Osteoblast (primary cell): ENCODE measurements around the gene VWA5A. TPM values are rescaled to one million over a fixed set of nuclear protein-coding genes. Genes with fewer than 3 reads are reported as not detected.

Experiments
- DNase-seq: peaks from one replicate; pipeline ENCODE4 v3.0.0; 2011; ENCODE audit warnings: low spot score, mixed read lengths; ENCODE audit not compliant: insufficient read length; ENCODE audit errors: missing footprints
- H2AFZ ChIP-seq: 2 replicates; pipeline ENCODE4 v1.6.0; 2011; ENCODE audit warnings: mild to moderate bottlenecking, low read length
- H3K27ac ChIP-seq: 2 replicates; pipeline ENCODE4 v1.5.1; 2011; ENCODE audit warnings: mild to moderate bottlenecking, low read depth, low read length, moderate library complexity
- H3K27me3 ChIP-seq: 2 replicates; pipeline ENCODE4 v1.6.0; 2012; ENCODE audit warnings: mild to moderate bottlenecking, control low read depth, inconsistent platforms, low read length, moderate library complexity; ENCODE audit not compliant: insufficient read depth
- H3K36me3 ChIP-seq: 2 replicates; pipeline ENCODE4 v1.5.1; 2011; ENCODE audit warnings: mild to moderate bottlenecking, low read length, control low read depth, moderate library complexity; ENCODE audit not compliant: insufficient read depth
- H3K4me1 ChIP-seq: 2 replicates; pipeline ENCODE4 v1.5.1; 2011; ENCODE audit warnings: mild to moderate bottlenecking, low read length, control low read depth, moderate library complexity; ENCODE audit not compliant: insufficient read depth
- H3K4me2 ChIP-seq: 2 replicates; pipeline ENCODE4 v1.6.0; 2011; ENCODE audit warnings: mild to moderate bottlenecking, low read length; ENCODE audit not compliant: insufficient read depth
- H3K4me3 ChIP-seq: fragments of 200-600 bp; sonication (generic); 3 replicates; pipeline ENCODE4 v1.5.1; 2012; ENCODE audit warnings: mild to moderate bottlenecking, low read length, inconsistent platforms; ENCODE audit not compliant: insufficient read depth
- H3K79me2 ChIP-seq: 2 replicates; pipeline ENCODE4 v1.6.0; 2012; ENCODE audit warnings: mild to moderate bottlenecking, low read length, control low read depth, inconsistent platforms; ENCODE audit not compliant: insufficient read depth
- H3K9me3 ChIP-seq: 2 replicates; pipeline ENCODE4 v1.5.1; 2011; ENCODE audit warnings: low read depth, low read length, control low read depth
- H4K20me1 ChIP-seq: 2 replicates; pipeline ENCODE4 v1.6.0; 2012; ENCODE audit warnings: mild to moderate bottlenecking, low read length, control low read depth; ENCODE audit not compliant: insufficient read depth
- CTCF ChIP-seq: IDR thresholded peaks from 2 replicates; pipeline ENCODE4 v1.5.1; 2011; ENCODE audit warnings: mild to moderate bottlenecking, low read depth, low read length, moderate library complexity; ENCODE audit errors: extremely low read depth
- total RNA-seq: library from RNA; depleted of rRNA; stranded (reverse); fragments of >200 nt; gene quantifications from 2 replicates; pipeline ENCODE4 v1.2.3, GENCODE V29; 2012

The VWA5A gene
- total RNA-seq, 1 donor, result 12.3 TPM

GRCh38 chr11:124115782-124116616, 749 bp downstream of the VWA5A start:
- Histone ChIP-seq H3K36me3 (no peaks in the 10 kb centered on the region), H3K9me3 (no peaks in the 10 kb centered on the region), H4K20me1 (no peaks in the 10 kb centered on the region), H3K79me2 (no peaks in the 10 kb centered on the region), H3K4me2 (peak overlapping the region; percentile 92), H3K27ac (peak overlapping the region; percentile 10), H3K27me3 (no peaks in the 10 kb centered on the region), H3K4me3 (peak overlapping the region; percentile 78), H3K4me1 (peaks cover 23% of the 10 kb centered on the region), H2AFZ (peak overlapping the region; percentile 92)
- no peak for TF ChIP-seq CTCF
- DNase-seq, result peak; percentile 49

- TF ChIP-seq CTCF, result no peak
- Histone ChIP-seq H3K27ac (no peak overlapping the region), H3K4me1 (peaks cover 18% of the 10 kb centered on the region), H3K4me2 (no peak overlapping the region), H3K36me3 (peaks cover 6% of the 10 kb centered on the region), H3K4me3 (no peak overlapping the region), H3K27me3 (no peaks in the 10 kb centered on the region), H4K20me1 (no peaks in the 10 kb centered on the region), H2AFZ (no peak overlapping the region), H3K9me3 (no peaks in the 10 kb centered on the region), H3K79me2 (no peaks in the 10 kb centered on the region)
- no peak for DNase-seq
Observed at GRCh38 chr11:124119103-124119502, 3.9 kb downstream of the VWA5A start.

- Histone ChIP-seq H3K79me2 (no peaks in the 10 kb centered on the region), H3K4me3 (no peak overlapping the region), H4K20me1 (no peaks in the 10 kb centered on the region), H3K4me1 (peaks cover 5% of the 10 kb centered on the region), H3K27me3 (no peaks in the 10 kb centered on the region), H3K36me3 (peaks cover 10% of the 10 kb centered on the region), H3K9me3 (no peaks in the 10 kb centered on the region), H3K4me2 (no peak overlapping the region), H3K27ac (no peak overlapping the region), H2AFZ (no peak overlapping the region)
- no peak for TF ChIP-seq CTCF
- DNase-seq, result no peak
Observed at GRCh38 chr11:124120891-124121290, 5.6 kb downstream of the VWA5A start.

GRCh38 chr11:124122123-124122522, 6.9 kb downstream of the VWA5A start:
- Histone ChIP-seq H2AFZ (no peak overlapping the region), H3K79me2 (no peaks in the 10 kb centered on the region), H3K4me3 (no peak overlapping the region), H4K20me1 (no peaks in the 10 kb centered on the region), H3K27me3 (no peaks in the 10 kb centered on the region), H3K9me3 (no peaks in the 10 kb centered on the region), H3K36me3 (peaks cover 10% of the 10 kb centered on the region), H3K27ac (no peak overlapping the region), H3K4me2 (no peak overlapping the region), H3K4me1 (no peaks in the 10 kb centered on the region)
- no peak for DNase-seq
- TF ChIP-seq CTCF, result no peak
